Heart right ventricle (tissue), 16 donors: ENCODE measurements around the gene SLC22A16. TPM values are rescaled to one million over a fixed set of nuclear protein-coding genes. Genes with fewer than 3 reads are reported as not detected.
A peak's percentile ranks its signal among the peaks of the same experiment; 100 is the strongest.

Source experiments
- ATAC-seq, 8 donors: fragments of 200-7000 bp; cut with Tn5 transposase; one replicate each; pipeline ENCODE4 v1.9.1; 2020; ENCODE audit warnings: mild to moderate bottlenecking in 8 of 8, moderate library complexity in 8 of 8, moderate number of reproducible peaks in 1 of 8
- DNase-seq, 2 donors: peaks; one replicate each; pipeline ENCODE4 v3.0.0-alpha.2; 2020
- H3K27ac ChIP-seq, 10 donors: fragments of 200-600 bp; sonication (generic) in 2 of 10; one replicate each; pipeline versions ENCODE4 v1.5.0 to v1.8.0; 2020 to 2022; ENCODE audit warnings: mild to moderate bottlenecking in 3 of 10
- H3K27me3 ChIP-seq, 7 donors: fragments of 200-600 bp; one replicate each; pipeline ENCODE4 v1.8.0; 2021 to 2022; ENCODE audit warnings: mild to moderate bottlenecking in 2 of 7
- H3K36me3 ChIP-seq, 9 donors: fragments of 200-600 bp; sonication (generic) in 1 of 9; one replicate each; pipeline versions ENCODE4 v1.5.0 to v1.8.0; 2020 to 2022; ENCODE audit warnings: mild to moderate bottlenecking in 2 of 9
- H3K4me1 ChIP-seq, 9 donors: fragments of 200-600 bp; sonication (generic) in 1 of 9; one replicate each; pipeline versions ENCODE4 v1.5.0 to v1.8.0; 2020 to 2022; ENCODE audit warnings: mild to moderate bottlenecking in 4 of 9
- H3K4me3 ChIP-seq, 10 donors: fragments of 200-600 bp; sonication (generic) in 2 of 10; one replicate each; pipeline versions ENCODE4 v1.5.0 to v1.8.0; 2020 to 2022; ENCODE audit warnings: mild to moderate bottlenecking in 7 of 10, moderate library complexity in 2 of 10
- H3K9me3 ChIP-seq, 11 donors: fragments of 200-600 bp in 10 of 11; sonication (generic) in 2 of 11; one replicate each; pipeline versions ENCODE4 v1.5.0 to v1.8.0; 2013 to 2022; ENCODE audit warnings: mild to moderate bottlenecking in 2 of 11, control low read depth in 1 of 11, moderate library complexity in 1 of 11
- CTCF ChIP-seq, 9 donors: fragments of 200-600 bp; sonication (generic) in 2 of 9; IDR thresholded peaks; one replicate each; pipeline versions ENCODE4 v1.5.0 to v1.8.0; 2021 to 2022; ENCODE audit warnings: antibody characterized with exemption in 9 of 9, mild to moderate bottlenecking in 5 of 9, moderate library complexity in 1 of 9
- WGBS, 2 donors: extraction: QIAGEN DNeasy Blood & Tissue Kit; methylation state at CpG; one replicate each; pipeline ENCODE4 v1.1.7; 2013; ENCODE audit warnings: inconsistent platforms in 1 of 2; 5-methylcytosine and 5-hydroxymethylcytosine counted together
- intact Hi-C, 10 donors: fragments of 100-400 bp; cut with DNase I; formaldehyde crosslinking; loops; one replicate each; pipeline versions ENCODE4 v1.11.1 to v1.14.2; 2022
- long read RNA-seq, 3 donors: library from polyadenylated mRNA; unstranded; transcript quantifications; one replicate each; pipeline ENCODE4 v2.0.0, GENCODE V29; 2020 to 2021
- polyA plus RNA-seq, 2 donors: library from polyadenylated mRNA; stranded (reverse); fragments of 200-250 nt; gene quantifications; one replicate each; pipeline ENCODE4 v1.2.3, GENCODE V29; 2013
- total RNA-seq, 10 donors: library from RNA; stranded (reverse); fragmentation: NEBNext Ultra II Directional in 3 of 10; extraction: Animal tissue kit (Norgen Biotek cat#: 25700) in 3 of 10; gene quantifications; one replicate each; pipeline versions ENCODE4 v1.2.1 to v1.2.4, GENCODE V29; 2021 to 2023
- donor health status: Arrhythmogenic right ventricular cardiomyopathy.
- donor health status: ischemic (EF 13 %, LVEDD 7.1; RV severe dilation, severe dysfunction).
- donor health status: healthy with polysubstance abuse.
- donor health status: DM: no; HTN: yes; CAD: no.
- donor health status: DM: no; HTN: no; CAD: no.
- donor health status: ischemic (EF 25% LVEDD 6.9; RV normal size, moderate dysfunction).
- donor health status: ischemic (EF 25% LVEDD 5.7; RV mildly dilated, moderate dysfunction).
- donor health status: healthy.
- donor health status: DM: yes; HTN: yes; CAD: no.
- donor health status: Ischemic cardiomyopathy.
- donor health status: ischemic (EF 35%, LVEDD 5.7; RV mildly dilated, moderate dysfunction).
- donor health status: nonischemic (EF 11% LVEDD 7.7; RV severe dilation, severe dysfunction).
- donor health status: DM: yes; HTN: yes; CAD: no.
- donor health status: PGD.
- donor health status: ischemic (EF 29% LVEDD 5.4; RV normal size, mild dysfunction).
- donor health status: nonischemic (EF 23%, LVEDD 6.1; RV moderate dilation, normal function).

SLC22A16 gene, protein sequence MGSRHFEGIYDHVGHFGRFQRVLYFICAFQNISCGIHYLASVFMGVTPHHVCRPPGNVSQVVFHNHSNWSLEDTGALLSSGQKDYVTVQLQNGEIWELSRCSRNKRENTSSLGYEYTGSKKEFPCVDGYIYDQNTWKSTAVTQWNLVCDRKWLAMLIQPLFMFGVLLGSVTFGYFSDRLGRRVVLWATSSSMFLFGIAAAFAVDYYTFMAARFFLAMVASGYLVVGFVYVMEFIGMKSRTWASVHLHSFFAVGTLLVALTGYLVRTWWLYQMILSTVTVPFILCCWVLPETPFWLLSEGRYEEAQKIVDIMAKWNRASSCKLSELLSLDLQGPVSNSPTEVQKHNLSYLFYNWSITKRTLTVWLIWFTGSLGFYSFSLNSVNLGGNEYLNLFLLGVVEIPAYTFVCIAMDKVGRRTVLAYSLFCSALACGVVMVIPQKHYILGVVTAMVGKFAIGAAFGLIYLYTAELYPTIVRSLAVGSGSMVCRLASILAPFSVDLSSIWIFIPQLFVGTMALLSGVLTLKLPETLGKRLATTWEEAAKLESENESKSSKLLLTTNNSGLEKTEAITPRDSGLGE
- 1 to 10 TPM in 1 of 10 donors, under 1 TPM in 1, not detected in 8; 0.53 to 1.9 TPM for total RNA-seq
- under 1 TPM in 1 of 2 donors, not detected in 1; 0.09 TPM for polyA plus RNA-seq
- long read RNA-seq, donor 1 = 0 reads
- long read RNA-seq, donor 2 = 0 reads
- long read RNA-seq, donor 3, partial matches to known transcripts = 1 of 1 reads
- long read RNA-seq, donor 3, other reads (novel, unspliced or antisense) = 0 of 1 reads

GRCh38 chr6:110476046-110476849 lies at the start of gene SLC22A16:
Gene SLC22A16 (minus strand): TSS chr6:110476613. CDS start chr6:110476574, 39 bp downstream.
- H3K27me3 ChIP-seq = peaks cover 0 to 44% (median 31%) of the 10 kb centered on the region in 7 donors
- peaks cover 0 to 24% (median 0%) of the 10 kb centered on the region in 9 donors for H3K4me1 ChIP-seq
- WGBS, 2 donors = 4% methylated on average over 80 to 84 of the region's 85 CpGs
- H3K9me3 ChIP-seq = peaks cover 0 to 9% (median 0%) of the 10 kb centered on the region in 11 donors
- peak within 1 kb of the TSS; percentile 1 to 58 (median 42) for H3K4me3 ChIP-seq
- peak in 5 of 8 donors; percentile 40 to 59 (median 49) for ATAC-seq
- intact Hi-C loops = no loop called here
- no peak for TF ChIP-seq CTCF (IDR thresholded peaks at IDR 0.05)
- DNase-seq = peak in 1 of 2 donors; percentile 23
- H3K27ac ChIP-seq = peak within 1 kb of the TSS in 1 of 10 donors; percentile 85
- no peaks in the 10 kb centered on the region for H3K36me3 ChIP-seq

DNA sequence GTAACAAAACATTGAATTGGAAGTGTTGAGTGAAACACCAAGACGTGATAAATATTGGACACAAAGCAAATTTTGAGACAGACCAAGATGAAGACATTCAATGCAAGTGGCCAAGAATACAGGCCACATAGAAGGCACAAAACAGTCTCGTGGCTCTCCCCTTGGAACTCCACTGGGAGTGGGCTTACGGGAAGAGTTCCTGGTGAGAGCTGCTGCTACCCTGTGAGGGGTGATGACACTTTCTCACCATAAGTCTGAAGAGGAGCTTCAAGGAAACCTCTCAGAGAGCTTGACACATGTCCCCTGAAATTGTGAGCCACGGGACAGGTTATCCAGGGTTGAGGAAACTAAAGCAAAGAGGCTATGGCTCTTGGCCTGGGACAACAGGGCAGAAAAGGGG lies 48.6 kb upstream of the SLC22A16 start:
- 60 to 62% methylated on average over 4 of the region's 4 CpGs for WGBS, 2 donors
- H3K27me3 ChIP-seq = no peaks in the 10 kb centered on the region
- no peak overlapping the region for H3K27ac ChIP-seq
- no peak overlapping the region for H3K4me3 ChIP-seq
- DNase-seq (no peak), ATAC-seq (no peak)
- H3K9me3 ChIP-seq = peaks cover 0 to 4% (median 0%) of the 10 kb centered on the region in 11 donors
- peaks cover 0 to 19% (median 6%) of the 10 kb centered on the region in 9 donors for H3K4me1 ChIP-seq
- intact Hi-C loops = loop anchor here in 7 of 10 donors (5.0 to 10.0 kb wide), 8 partner anchors 157 to 680 kb away; partner anchors contain the start of gene GTF3C6 (in 2 of the 7)
- no peaks in the 10 kb centered on the region for H3K36me3 ChIP-seq
- TF ChIP-seq CTCF (IDR thresholded peaks at IDR 0.05) = no peak

DNA sequence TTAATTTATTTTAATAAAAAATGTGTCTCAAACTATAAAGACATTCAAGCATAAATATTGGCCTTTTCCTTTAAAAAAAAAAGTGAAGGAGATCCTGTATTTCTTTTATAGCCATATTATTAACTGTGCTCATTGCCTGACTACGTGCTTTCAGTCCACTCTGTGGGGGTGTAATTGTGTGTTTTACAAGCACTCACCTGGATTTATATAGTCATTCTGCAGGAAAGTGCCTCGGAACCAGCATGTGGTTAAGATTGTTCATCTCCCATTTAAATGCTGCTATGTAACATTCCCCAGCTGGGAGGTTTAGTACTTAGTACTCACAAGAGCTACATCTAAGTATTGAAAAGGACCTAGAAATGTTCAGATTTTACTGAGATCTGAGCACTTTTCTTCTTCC lies 47.9 kb upstream of the SLC22A16 start:
- ATAC-seq (no peak), DNase-seq (no peak)
- Histone ChIP-seq H3K27ac (no peak overlapping the region), H3K9me3 (peaks cover 0 to 4% (median 0%) of the 10 kb centered on the region in 11 donors), H3K4me3 (no peak overlapping the region), H3K27me3 (no peaks in the 10 kb centered on the region), H3K36me3 (no peaks in the 10 kb centered on the region), H3K4me1 (peaks cover 0 to 17% (median 6%) of the 10 kb centered on the region in 9 donors)
- WGBS, 2 donors = 72 to 84% methylated on average over 2 of the region's 2 CpGs
- TF ChIP-seq CTCF (IDR thresholded peaks at IDR 0.05) = no peak
- intact Hi-C loops = loop anchor here in 3 of 10 donors (10.0 kb wide), 3 partner anchors 160 to 680 kb away; no protein-coding TSS in a partner anchor
